GM23248 (cell line): ENCODE measurements around the gene TBC1D22A. TPM values are rescaled to one million over a fixed set of nuclear protein-coding genes. Genes with fewer than 3 reads are reported as not detected.

Source experiments
- DNase-seq: peaks from one replicate; pipeline ENCODE4 v3.0.0-alpha.2; 2015
- H2AFZ ChIP-seq: fragments of 200-600 bp; sonication (generic); 2 replicates; pipeline ENCODE4 v1.6.1; 2016; ENCODE audit warnings: antibody characterized with exemption
- H3F3A ChIP-seq: fragments of 200-600 bp; sonication (generic); 2 replicates; pipeline ENCODE4 v1.6.1; 2016; ENCODE audit warnings: mild to moderate bottlenecking, antibody characterized with exemption, mixed run types; ENCODE audit not compliant: insufficient read depth
- H3K27ac ChIP-seq: fragments of 200-600 bp; sonication (generic); 2 replicates; pipeline ENCODE4 v1.5.1; 2016; ENCODE audit warnings: mild to moderate bottlenecking
- H3K27me3 ChIP-seq: fragments of 200-600 bp; sonication (generic); replicated peaks from 2 replicates; pipeline ENCODE4 v1.6.1; 2016; ENCODE audit warnings: mild to moderate bottlenecking; ENCODE audit not compliant: insufficient read depth
- H3K36me3 ChIP-seq: fragments of 200-600 bp; sonication (generic); 2 replicates; pipeline ENCODE4 v1.6.1; 2016; ENCODE audit warnings: low read depth, mild to moderate bottlenecking
- H3K4me1 ChIP-seq: fragments of 200-600 bp; sonication (generic); 2 replicates; pipeline ENCODE4 v1.6.1; 2016; ENCODE audit warnings: mild to moderate bottlenecking; ENCODE audit not compliant: insufficient read depth
- H3K4me2 ChIP-seq: fragments of 200-600 bp; sonication (generic); one replicate; pipeline ENCODE4 v1.6.1; 2016; ENCODE audit warnings: mild to moderate bottlenecking; ENCODE audit not compliant: unreplicated experiment
- H3K4me3 ChIP-seq: fragments of 200-600 bp; sonication (generic); 2 replicates; pipeline ENCODE4 v1.5.1; 2016; ENCODE audit warnings: mild to moderate bottlenecking
- H3K79me2 ChIP-seq: fragments of 200-600 bp; sonication (generic); 2 replicates; pipeline ENCODE4 v1.6.1; 2016; ENCODE audit warnings: mild to moderate bottlenecking; ENCODE audit not compliant: insufficient read depth
- H3K9ac ChIP-seq: fragments of 200-600 bp; sonication (generic); 2 replicates; pipeline ENCODE4 v1.6.1; 2016; ENCODE audit warnings: mild to moderate bottlenecking
- H3K9me2 ChIP-seq: fragments of 200-600 bp; sonication (generic); 2 replicates; pipeline ENCODE4 v1.6.1; 2016; ENCODE audit warnings: mixed run types, mild to moderate bottlenecking, moderate library complexity; ENCODE audit not compliant: insufficient read depth
- H3K9me3 ChIP-seq: fragments of 200-600 bp; sonication (generic); one replicate; pipeline ENCODE4 v1.6.1; 2017; ENCODE audit warnings: low read depth
- H4K20me1 ChIP-seq: fragments of 200-600 bp; sonication (generic); 2 replicates; pipeline ENCODE4 v1.6.0; 2016; ENCODE audit not compliant: insufficient read depth
- EZH2 ChIP-seq: fragments of 200-600 bp; sonication (generic); IDR thresholded peaks from 2 replicates; pipeline ENCODE4 v1.6.1; 2018; ENCODE audit warnings: antibody characterized with exemption, mild to moderate bottlenecking; ENCODE audit not compliant: insufficient read depth, poor library complexity, severe bottlenecking
- EZH2phosphoT487 ChIP-seq: fragments of 200-600 bp; sonication (generic); IDR thresholded peaks from 2 replicates; pipeline ENCODE4 v1.6.1; 2018; ENCODE audit warnings: antibody characterized with exemption, moderate library complexity, mild to moderate bottlenecking, low read depth; ENCODE audit not compliant: insufficient read depth
- WGBS, 2 experiments: methylation state at CpG; one replicate each; pipeline ENCODE4 v1.1.6; 2015 to 2017; ENCODE audit warnings: low lambda C conversion rate in 2 of 2, low coverage in 1 of 2; ENCODE audit errors: missing lambda C conversion rate in 2 of 2; 5-methylcytosine and 5-hydroxymethylcytosine counted together
- in situ Hi-C: fragments of 300-500 bp; cut with MboI; formaldehyde crosslinking; loops from 2 replicates; pipeline ENCODE4 v1.15.0; 2020
- polyA plus RNA-seq: library from polyadenylated mRNA; unstranded; fragments of >200 nt; fragmentation: Nextera tagmentation; extraction: Ambion mirVana; gene quantifications from 2 replicates; pipeline ENCODE4 v1.2.1, GENCODE V29; 2016
- total RNA-seq: library from RNA; depleted of rRNA; stranded (reverse); fragments of >200 nt; shearing (Covaris generic); gene quantifications from 2 replicates; pipeline ENCODE4 v1.2.3, GENCODE V29; 2014

TBC1D22A gene
- total and polyA plus RNA-seq, 2 experiments from 2014 or later: 12.3 to 16.9 TPM

DNA sequence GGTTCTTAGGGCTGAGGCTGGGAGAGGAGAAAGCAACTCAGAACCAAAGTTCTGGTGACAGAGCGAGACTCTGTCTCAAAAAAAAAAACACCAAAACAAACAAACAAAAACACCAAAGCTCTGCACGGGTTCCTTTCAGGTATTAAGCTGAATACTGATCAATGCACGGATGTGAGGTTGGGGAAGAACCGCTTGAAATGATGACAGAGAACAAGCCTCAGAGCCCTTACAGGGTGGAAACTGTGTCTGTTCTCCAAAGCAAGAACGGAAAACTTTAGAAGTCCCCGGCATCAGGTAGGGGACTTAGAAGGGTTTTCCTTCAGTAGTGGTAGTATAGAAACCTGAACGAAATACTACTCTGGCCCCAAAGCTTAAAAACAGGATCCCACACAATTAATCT lies 260.0 kb downstream of the TBC1D22A start:
- DNase-seq: no peak
- no peaks in the 10 kb centered on the region for H3K79me2 ChIP-seq
- no peak overlapping the region for H3K9ac ChIP-seq
- H3K27ac ChIP-seq: no peak overlapping the region
- no peak for TF ChIP-seq EZH2phosphoT487
- TF ChIP-seq EZH2: no peak
- no peak overlapping the region for H2AFZ ChIP-seq
- H3K9me3 ChIP-seq: no peaks in the 10 kb centered on the region
- 93 to 95% methylated on average over 7 of the region's 7 CpGs for WGBS, 2 experiments
- no peak overlapping the region for H3K4me3 ChIP-seq
- no peaks in the 10 kb centered on the region for H4K20me1 ChIP-seq
- no peaks in the 10 kb centered on the region for H3K36me3 ChIP-seq
- no peak overlapping the region for H3K4me2 ChIP-seq
- no peaks in the 10 kb centered on the region for H3F3A ChIP-seq
- in situ Hi-C loops: no loop called here
- H3K27me3 ChIP-seq: no peaks in the 10 kb centered on the region
- no peaks in the 10 kb centered on the region for H3K9me2 ChIP-seq
- peaks cover 3% of the 10 kb centered on the region; the same call in 1 of the 2 replicates for H3K4me1 ChIP-seq

GRCh38 chr22:47023871-47024270 lies 261.4 kb downstream of the TBC1D22A start:
- H4K20me1 ChIP-seq: no peaks in the 10 kb centered on the region
- no peaks in the 10 kb centered on the region for H3K36me3 ChIP-seq
- DNase-seq: no peak
- H3K27me3 ChIP-seq: no peaks in the 10 kb centered on the region
- H3K4me1 ChIP-seq: peaks cover 3% of the 10 kb centered on the region; the same call in 1 of the 2 replicates
- H3K79me2 ChIP-seq: no peaks in the 10 kb centered on the region
- no peaks in the 10 kb centered on the region for H3F3A ChIP-seq
- H3K27ac ChIP-seq: no peak overlapping the region
- H3K4me2 ChIP-seq: no peak overlapping the region
- TF ChIP-seq EZH2phosphoT487 (no peak), EZH2 (no peak)
- no peaks in the 10 kb centered on the region for H3K9me3 ChIP-seq
- in situ Hi-C loops: no loop called here
- no peak overlapping the region for H3K9ac ChIP-seq
- no peak overlapping the region for H3K4me3 ChIP-seq
- 94 to 97% methylated on average over 13 of the region's 13 CpGs for WGBS, 2 experiments
- no peaks in the 10 kb centered on the region for H3K9me2 ChIP-seq
- H2AFZ ChIP-seq: no peak overlapping the region

DNA sequence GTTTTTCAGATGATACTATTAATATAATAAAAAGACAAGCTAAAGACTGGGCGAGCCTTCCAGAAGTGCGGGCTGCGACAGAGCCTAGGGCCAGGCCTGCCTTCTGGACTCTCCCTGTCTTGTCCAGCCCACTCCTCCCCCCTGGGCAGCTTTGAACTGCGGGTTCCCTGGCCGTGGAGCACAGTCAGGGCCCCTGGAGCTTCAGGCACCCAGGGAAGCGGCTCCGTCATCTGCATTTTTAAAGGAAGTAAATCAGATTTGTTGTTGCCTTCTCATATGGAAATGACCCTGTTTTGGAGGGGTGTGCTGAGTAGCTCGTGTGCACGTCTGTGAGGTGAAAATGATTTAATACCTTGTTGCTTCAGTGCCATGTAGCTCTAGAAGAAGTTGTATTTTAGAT lies 265.3 kb downstream of the TBC1D22A start:
- Histone ChIP-seq H3K27ac (no peak overlapping the region), H3K4me2 (no peak overlapping the region), H3K4me3 (no peak overlapping the region), H3K9me3 (no peaks in the 10 kb centered on the region), H2AFZ (no peak overlapping the region), H3K36me3 (no peaks in the 10 kb centered on the region), H3F3A (0 out of 2 replicates have a peak, but pooled peaks cover 8% of the 10 kb centered on the region), H3K27me3 (no peaks in the 10 kb centered on the region), H3K9ac (no peak overlapping the region), H4K20me1 (no peaks in the 10 kb centered on the region), H3K4me1 (peaks cover 10% of the 10 kb centered on the region), H3K79me2 (no peaks in the 10 kb centered on the region), H3K9me2 (no peaks in the 10 kb centered on the region)
- 87 to 93% methylated on average over 9 of the region's 9 CpGs for WGBS, 2 experiments
- DNase-seq: no peak
- in situ Hi-C loops: no loop called here
- TF ChIP-seq EZH2phosphoT487 (no peak), EZH2 (no peak)

- Histone ChIP-seq H3K9ac (no peak overlapping the region), H3K4me1 (peaks cover 10% of the 10 kb centered on the region), H3K9me3 (no peaks in the 10 kb centered on the region), H3K4me2 (no peak overlapping the region), H3K4me3 (no peak overlapping the region), H3K27ac (peak overlapping the region; percentile 83; the same call in 1 of the 2 replicates), H3K36me3 (no peaks in the 10 kb centered on the region), H3K27me3 (no peaks in the 10 kb centered on the region), H4K20me1 (no peaks in the 10 kb centered on the region), H3F3A (0 out of 2 replicates have a peak, but pooled peaks cover 8% of the 10 kb centered on the region), H2AFZ (no peak overlapping the region), H3K79me2 (no peaks in the 10 kb centered on the region), H3K9me2 (no peaks in the 10 kb centered on the region)
- no peak for DNase-seq
- WGBS, 2 experiments: 82 to 83% methylated on average over 26 of the region's 26 CpGs
- no peak for TF ChIP-seq EZH2
- no peak for TF ChIP-seq EZH2phosphoT487
- in situ Hi-C loops: no loop called here
Measured at GRCh38 chr22:47029244-47030074, 267.0 kb downstream of the TBC1D22A start.
